ENCODE results near the gene DIABLO.

GRCh38 chr12:122207391-122207790 lies 18.5 kb downstream of the DIABLO start:
- TF ChIP-seq, protein P1, sequence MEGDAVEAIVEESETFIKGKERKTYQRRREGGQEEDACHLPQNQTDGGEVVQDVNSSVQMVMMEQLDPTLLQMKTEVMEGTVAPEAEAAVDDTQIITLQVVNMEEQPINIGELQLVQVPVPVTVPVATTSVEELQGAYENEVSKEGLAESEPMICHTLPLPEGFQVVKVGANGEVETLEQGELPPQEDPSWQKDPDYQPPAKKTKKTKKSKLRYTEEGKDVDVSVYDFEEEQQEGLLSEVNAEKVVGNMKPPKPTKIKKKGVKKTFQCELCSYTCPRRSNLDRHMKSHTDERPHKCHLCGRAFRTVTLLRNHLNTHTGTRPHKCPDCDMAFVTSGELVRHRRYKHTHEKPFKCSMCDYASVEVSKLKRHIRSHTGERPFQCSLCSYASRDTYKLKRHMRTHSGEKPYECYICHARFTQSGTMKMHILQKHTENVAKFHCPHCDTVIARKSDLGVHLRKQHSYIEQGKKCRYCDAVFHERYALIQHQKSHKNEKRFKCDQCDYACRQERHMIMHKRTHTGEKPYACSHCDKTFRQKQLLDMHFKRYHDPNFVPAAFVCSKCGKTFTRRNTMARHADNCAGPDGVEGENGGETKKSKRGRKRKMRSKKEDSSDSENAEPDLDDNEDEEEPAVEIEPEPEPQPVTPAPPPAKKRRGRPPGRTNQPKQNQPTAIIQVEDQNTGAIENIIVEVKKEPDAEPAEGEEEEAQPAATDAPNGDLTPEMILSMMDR (IDR thresholded peaks at IDR 0.05), result no peak
- no peak for TF ChIP-seq POLR2A (IDR thresholded peaks at IDR 0.05)
- TF ChIP-seq POLR2AphosphoS5 (IDR thresholded peaks at IDR 0.05), result no peak
